Panc1 (cell line): Measurements from ENCODE around the gene GRK2. TPM values are rescaled to one million over a fixed set of nuclear protein-coding genes. Genes with fewer than 3 reads are reported as not detected.
A peak's percentile ranks its signal among the peaks of the same experiment; 100 is the strongest.

ENCODE experiments used
- ATAC-seq: fragments of 200-7000 bp; cut with Tn5 transposase; 2 replicates; pipeline ENCODE4 v1.9.1; 2020; ENCODE audit warnings: mild to moderate bottlenecking, moderate library complexity
- BruUV-seq: library from RNA; stranded (reverse); fragments of 400-500 nt; replicated peaks from 2 replicates; lab custom pipeline; 2021; lab: Mats Ljungman, UMichigan
- CTCF ChIA-PET: fragments of 300-600 bp; sonication (Branson Sonifier 250); formaldehyde crosslinking; loops from one replicate; lab custom pipeline; 2022; ENCODE audit warnings: antibody characterized with exemption; lab: Charles Lee
- POLR2A ChIA-PET: fragments of 300-600 bp; sonication (Branson Sonifier 250); formaldehyde crosslinking; loops from one replicate; lab custom pipeline; 2022; ENCODE audit warnings: antibody characterized with exemption; lab: Charles Lee
- DNase-seq: peaks from one replicate; pipeline ENCODE4 v3.0.0-alpha.2; 2010; ENCODE audit warnings: low read depth, low spot score
- H3K27ac ChIP-seq: 2 replicates; pipeline ENCODE4 v1.5.1; 2011; ENCODE audit warnings: mild to moderate bottlenecking, low read length, inconsistent platforms
- H3K27me3 ChIP-seq: fragments of 200-500 bp; sonication (Bioruptor generic); 2 replicates; pipeline ENCODE4 v1.6.0; 2014; ENCODE audit warnings: low read length, inconsistent platforms; ENCODE audit not compliant: control insufficient read depth, insufficient read depth
- H3K36me3 ChIP-seq: fragments of 200-500 bp; sonication (Bioruptor generic); 2 replicates; pipeline ENCODE4 v1.5.1; 2014; ENCODE audit warnings: inconsistent platforms, mild to moderate bottlenecking, low read length, moderate library complexity; ENCODE audit not compliant: control insufficient read depth, insufficient read depth
- H3K4me1 ChIP-seq: 2 replicates; pipeline ENCODE4 v1.5.1; 2011; ENCODE audit warnings: inconsistent platforms, mild to moderate bottlenecking, low read length, moderate library complexity; ENCODE audit not compliant: control insufficient read depth, insufficient read depth
- H3K4me3 ChIP-seq, 2 experiments: 2 replicates each; pipeline ENCODE4 v1.5.1; 2011 to 2012; ENCODE audit warnings: low read depth in 2 of 2, low read length in 2 of 2, mild to moderate bottlenecking in 2 of 2, inconsistent platforms in 1 of 2, moderate library complexity in 1 of 2
- H3K9me3 ChIP-seq: fragments of 200-500 bp; sonication (Bioruptor generic); 2 replicates; pipeline ENCODE4 v1.5.1; 2014; ENCODE audit warnings: low read depth, mild to moderate bottlenecking, inconsistent platforms, low read length, moderate library complexity; ENCODE audit not compliant: control insufficient read depth, insufficient read depth
- POLR2AphosphoS5 ChIP-seq: IDR thresholded peaks from 2 replicates; pipeline ENCODE4 v1.6.1; 2012; ENCODE audit warnings: mild to moderate bottlenecking, low read depth, low read length, moderate library complexity
- SIN3A ChIP-seq: IDR thresholded peaks from 2 replicates; pipeline ENCODE4 v1.6.1; 2012; ENCODE audit warnings: low read depth, mild to moderate bottlenecking, low read length, moderate library complexity, borderline replicate concordance; ENCODE audit not compliant: insufficient read depth
- TCF7L2 ChIP-seq: IDR thresholded peaks from 2 replicates; pipeline ENCODE4 v1.6.1; 2011; ENCODE audit warnings: mild to moderate bottlenecking, low read depth, low read length, inconsistent platforms
- in situ Hi-C: cut with HindIII; loops from 2 replicates; pipeline ENCODE4 v1.10.0; 2016; ENCODE audit warnings: low sequenced_read_pairs, low pct_unique_long_range_greater_than_20kb
- intact Hi-C: fragments of 100-400 bp; cut with micrococcal nuclease; formaldehyde crosslinking; loops from one replicate; pipeline ENCODE4 v1.10.0; 2022; ENCODE audit not compliant: unreplicated experiment
- total RNA-seq: library from RNA; stranded (reverse); gene quantifications from one replicate; pipeline ENCODE4 v1.2.1, GENCODE V29; 2021; ENCODE audit not compliant: unreplicated experiment
- TF ChIP-seq, protein P1 (sequence below): fragments of 450-650 bp; IDR thresholded peaks from 2 replicates; pipeline ENCODE4 v1.5.1; 2017; ENCODE audit warnings: mild to moderate bottlenecking
- TF ChIP-seq, protein P2 (sequence below), 2 experiments: IDR thresholded peaks; 2 replicates each; pipeline ENCODE4 v1.6.1; 2011 to 2012; ENCODE audit warnings: low read depth in 2 of 2, control low read depth in 1 of 2, low read length in 1 of 2, mild to moderate bottlenecking in 1 of 2, moderate library complexity in 1 of 2; ENCODE audit not compliant: insufficient read depth in 1 of 2

The GRK2 gene
- total RNA-seq, 1 experiment from 2014 or later = 103 TPM

DNA sequence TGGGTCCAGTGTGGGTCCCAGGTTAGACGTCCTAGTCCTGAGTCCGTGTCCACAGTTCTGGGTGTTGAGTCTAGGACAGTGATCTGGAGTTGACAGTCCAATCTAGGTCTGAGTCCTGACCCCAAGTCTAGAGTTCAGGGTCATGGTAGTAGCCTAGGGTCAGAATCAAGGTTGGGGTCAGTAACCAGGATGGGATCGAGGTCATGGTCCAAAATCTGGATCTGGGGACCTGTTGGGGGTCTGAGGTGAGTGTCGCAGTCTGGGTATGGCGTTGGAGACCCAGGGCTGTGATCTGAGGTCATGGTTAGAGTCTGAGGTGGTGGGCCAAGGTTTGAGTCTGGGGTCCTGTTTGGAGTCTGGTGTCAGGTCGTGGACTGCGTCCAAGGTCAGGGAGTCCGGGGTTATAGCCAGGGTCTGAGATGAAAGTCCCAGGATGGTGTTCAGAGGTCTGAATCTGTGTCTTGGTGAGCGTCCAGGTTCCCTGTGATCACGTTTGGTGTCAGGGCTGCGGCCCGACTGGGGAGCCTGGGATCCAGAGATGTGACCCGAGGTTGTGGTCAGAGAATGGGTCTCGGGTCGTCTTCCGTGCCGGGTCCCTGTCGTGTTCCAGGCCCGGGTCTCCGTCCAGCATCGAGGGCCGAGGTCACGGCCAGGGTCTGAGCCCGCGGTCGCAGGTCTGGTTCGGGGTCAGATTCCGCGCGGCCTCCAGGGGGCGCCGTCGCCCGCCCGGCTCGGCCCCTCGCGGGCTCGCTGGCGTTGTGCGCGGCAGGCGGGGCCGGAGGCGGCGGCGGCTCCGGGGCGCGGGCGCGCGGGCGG lies 432 bp upstream of the GRK2 start:
- intact Hi-C loops (loop anchor here (2.0 to 10.0 kb wide), 2 partner anchors 51 to 119 kb away; no protein-coding TSS in a partner anchor), in situ Hi-C loops (no loop called here)
- H3K36me3 ChIP-seq = no peaks in the 10 kb centered on the region; the same call in 1 of the 2 replicates
- peak overlapping the region; percentile 64 for H3K27ac ChIP-seq
- DNase-seq (no peak), ATAC-seq (peak; percentile 83)
- TF ChIP-seq, protein P1, sequence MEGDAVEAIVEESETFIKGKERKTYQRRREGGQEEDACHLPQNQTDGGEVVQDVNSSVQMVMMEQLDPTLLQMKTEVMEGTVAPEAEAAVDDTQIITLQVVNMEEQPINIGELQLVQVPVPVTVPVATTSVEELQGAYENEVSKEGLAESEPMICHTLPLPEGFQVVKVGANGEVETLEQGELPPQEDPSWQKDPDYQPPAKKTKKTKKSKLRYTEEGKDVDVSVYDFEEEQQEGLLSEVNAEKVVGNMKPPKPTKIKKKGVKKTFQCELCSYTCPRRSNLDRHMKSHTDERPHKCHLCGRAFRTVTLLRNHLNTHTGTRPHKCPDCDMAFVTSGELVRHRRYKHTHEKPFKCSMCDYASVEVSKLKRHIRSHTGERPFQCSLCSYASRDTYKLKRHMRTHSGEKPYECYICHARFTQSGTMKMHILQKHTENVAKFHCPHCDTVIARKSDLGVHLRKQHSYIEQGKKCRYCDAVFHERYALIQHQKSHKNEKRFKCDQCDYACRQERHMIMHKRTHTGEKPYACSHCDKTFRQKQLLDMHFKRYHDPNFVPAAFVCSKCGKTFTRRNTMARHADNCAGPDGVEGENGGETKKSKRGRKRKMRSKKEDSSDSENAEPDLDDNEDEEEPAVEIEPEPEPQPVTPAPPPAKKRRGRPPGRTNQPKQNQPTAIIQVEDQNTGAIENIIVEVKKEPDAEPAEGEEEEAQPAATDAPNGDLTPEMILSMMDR = peak; percentile 94; the same call in 1 of the 2 replicates
- TF ChIP-seq TCF7L2 = no peak
- H3K27me3 ChIP-seq = no peaks in the 10 kb centered on the region
- CTCF ChIA-PET = interaction anchor here (0.6 to 2.1 kb wide), 3 partner anchors 14 to 87 kb away, joined by 3 to 9 read pairs (median 3); no protein-coding TSS in a partner anchor
- H3K9me3 ChIP-seq = no peaks in the 10 kb centered on the region
- H3K4me1 ChIP-seq = peaks cover 48% of the 10 kb centered on the region
- POLR2A ChIA-PET = interaction anchor here (0.6 kb wide), 1 partner anchor 60 kb away, joined by 3 read pairs; no protein-coding TSS in a partner anchor
- peak overlapping the region in 1 of 2 experiments; percentile 37; a peak in 2 of 4 replicates for H3K4me3 ChIP-seq
- BruUV-seq = no TSS peak

DNA sequence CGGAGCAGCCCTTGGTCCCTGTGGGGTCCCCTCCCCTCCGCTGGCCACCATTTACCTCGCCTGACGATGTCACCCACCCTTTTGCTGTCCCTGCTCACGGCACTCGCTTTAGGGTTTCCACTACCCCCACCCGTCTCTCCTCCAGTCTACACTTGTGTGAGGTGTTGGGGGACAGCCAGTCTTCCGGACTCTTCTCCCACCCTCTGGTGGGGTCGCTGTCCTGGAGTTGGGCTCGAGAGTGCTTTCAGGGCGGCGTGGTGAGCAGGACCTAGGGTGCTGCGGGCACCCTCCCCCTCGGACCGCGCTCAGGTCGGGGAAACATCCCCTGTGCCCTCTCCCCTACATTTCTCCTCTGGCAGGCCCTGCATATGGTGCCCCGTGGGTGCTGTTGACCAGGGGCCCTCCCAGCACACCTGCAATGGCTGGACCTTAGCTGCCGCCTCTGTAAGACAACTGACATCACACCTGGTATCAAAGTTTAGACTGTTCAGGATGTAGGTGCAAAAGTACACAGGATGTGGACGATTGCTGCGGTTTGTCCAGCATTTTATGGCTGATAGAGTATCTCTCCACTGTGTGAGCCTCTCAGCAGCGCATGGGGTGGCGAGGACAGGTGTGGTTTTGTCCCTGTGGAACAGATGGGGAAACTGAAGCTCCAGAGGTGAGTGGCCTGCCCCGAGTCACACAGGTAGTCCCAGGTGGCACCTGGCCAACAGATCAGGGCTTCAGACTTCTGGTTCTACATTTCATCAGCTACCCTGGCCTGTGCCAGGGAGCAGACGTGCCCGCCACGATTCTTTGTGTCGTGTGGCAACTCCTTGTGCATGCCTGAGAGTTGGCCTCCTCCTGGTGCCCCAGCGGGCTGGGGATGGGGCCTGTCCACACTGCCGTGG lies 1.2 kb downstream of the GRK2 start:
- H3K36me3 ChIP-seq = no peaks in the 10 kb centered on the region; the same call in 1 of the 2 replicates
- no peak for DNase-seq
- ChIA-PET POLR2A (no interaction called here), CTCF (interaction anchor here (0.6 to 2.1 kb wide), 5 partner anchors 8 to 1222 kb away, joined by 3 to 9 read pairs (median 5); no protein-coding TSS in a partner anchor)
- ATAC-seq = no peak
- peak overlapping the region; percentile 74 to 88 for H3K4me3 ChIP-seq
- BruUV-seq = no TSS peak
- H3K9me3 ChIP-seq = no peaks in the 10 kb centered on the region
- TF ChIP-seq, protein P2, sequence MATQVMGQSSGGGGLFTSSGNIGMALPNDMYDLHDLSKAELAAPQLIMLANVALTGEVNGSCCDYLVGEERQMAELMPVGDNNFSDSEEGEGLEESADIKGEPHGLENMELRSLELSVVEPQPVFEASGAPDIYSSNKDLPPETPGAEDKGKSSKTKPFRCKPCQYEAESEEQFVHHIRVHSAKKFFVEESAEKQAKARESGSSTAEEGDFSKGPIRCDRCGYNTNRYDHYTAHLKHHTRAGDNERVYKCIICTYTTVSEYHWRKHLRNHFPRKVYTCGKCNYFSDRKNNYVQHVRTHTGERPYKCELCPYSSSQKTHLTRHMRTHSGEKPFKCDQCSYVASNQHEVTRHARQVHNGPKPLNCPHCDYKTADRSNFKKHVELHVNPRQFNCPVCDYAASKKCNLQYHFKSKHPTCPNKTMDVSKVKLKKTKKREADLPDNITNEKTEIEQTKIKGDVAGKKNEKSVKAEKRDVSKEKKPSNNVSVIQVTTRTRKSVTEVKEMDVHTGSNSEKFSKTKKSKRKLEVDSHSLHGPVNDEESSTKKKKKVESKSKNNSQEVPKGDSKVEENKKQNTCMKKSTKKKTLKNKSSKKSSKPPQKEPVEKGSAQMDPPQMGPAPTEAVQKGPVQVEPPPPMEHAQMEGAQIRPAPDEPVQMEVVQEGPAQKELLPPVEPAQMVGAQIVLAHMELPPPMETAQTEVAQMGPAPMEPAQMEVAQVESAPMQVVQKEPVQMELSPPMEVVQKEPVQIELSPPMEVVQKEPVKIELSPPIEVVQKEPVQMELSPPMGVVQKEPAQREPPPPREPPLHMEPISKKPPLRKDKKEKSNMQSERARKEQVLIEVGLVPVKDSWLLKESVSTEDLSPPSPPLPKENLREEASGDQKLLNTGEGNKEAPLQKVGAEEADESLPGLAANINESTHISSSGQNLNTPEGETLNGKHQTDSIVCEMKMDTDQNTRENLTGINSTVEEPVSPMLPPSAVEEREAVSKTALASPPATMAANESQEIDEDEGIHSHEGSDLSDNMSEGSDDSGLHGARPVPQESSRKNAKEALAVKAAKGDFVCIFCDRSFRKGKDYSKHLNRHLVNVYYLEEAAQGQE (IDR thresholded peaks at IDR 0.05; ENCODE audit: insufficient read depth in 1 of 2, low read depth in 2 of 2, low read length in 1 of 2) = no peak
- TF ChIP-seq POLR2AphosphoS5 (no peak), TCF7L2 (no peak), SIN3A (0 out of 2 replicates have a peak, but pooled peaks have one; percentile 15)
- in situ Hi-C loops (no loop called here), intact Hi-C loops (loop anchor here (10.0 kb wide), 1 partner anchor 117 kb away; no protein-coding TSS in a partner anchor)
- H3K27ac ChIP-seq = peak overlapping the region; percentile 79
- H3K4me1 ChIP-seq = peaks cover 50% of the 10 kb centered on the region
- H3K27me3 ChIP-seq = no peaks in the 10 kb centered on the region
